Activated naive CD4-positive, alpha-beta T cell treated with anti-CD3 and anti-CD28 coated beads, Interleukin-2, amount 10 ng/mL, durations not matched to agents 7 days and 5 days (primary cell): ENCODE results near the gene PIK3R2.

Experiments used
- CTCF ChIA-PET: fragments of 350-600 bp; sonication (Branson Sonifier 250); formaldehyde crosslinking; loops from one replicate; lab custom pipeline; 2021; ENCODE audit warnings: antibody characterized with exemption; lab: Charles Lee
- DNase-seq: peaks from one replicate; pipeline ENCODE4 v3.0.0-alpha.2; 2020
- H3K27ac Mint-ChIP-seq: one replicate; pipeline ENCODE4 v1.8.0; 2021; ENCODE audit warnings: mild to moderate bottlenecking, moderate library complexity, mixed read lengths
- H3K27me3 Mint-ChIP-seq: one replicate; pipeline ENCODE4 v1.8.0; 2021; ENCODE audit warnings: mild to moderate bottlenecking, mixed read lengths
- H3K36me3 Mint-ChIP-seq: one replicate; pipeline ENCODE4 v1.8.0; 2021; ENCODE audit warnings: mixed read lengths
- H3K4me1 Mint-ChIP-seq: one replicate; pipeline ENCODE4 v1.8.0; 2021; ENCODE audit warnings: mixed read lengths
- H3K4me3 Mint-ChIP-seq: one replicate; pipeline ENCODE4 v1.8.0; 2021; ENCODE audit warnings: mild to moderate bottlenecking, moderate library complexity, mixed read lengths
- H3K9me3 Mint-ChIP-seq: one replicate; pipeline ENCODE4 v1.8.0; 2021; ENCODE audit warnings: mixed read lengths

PIK3R2 gene

DNA sequence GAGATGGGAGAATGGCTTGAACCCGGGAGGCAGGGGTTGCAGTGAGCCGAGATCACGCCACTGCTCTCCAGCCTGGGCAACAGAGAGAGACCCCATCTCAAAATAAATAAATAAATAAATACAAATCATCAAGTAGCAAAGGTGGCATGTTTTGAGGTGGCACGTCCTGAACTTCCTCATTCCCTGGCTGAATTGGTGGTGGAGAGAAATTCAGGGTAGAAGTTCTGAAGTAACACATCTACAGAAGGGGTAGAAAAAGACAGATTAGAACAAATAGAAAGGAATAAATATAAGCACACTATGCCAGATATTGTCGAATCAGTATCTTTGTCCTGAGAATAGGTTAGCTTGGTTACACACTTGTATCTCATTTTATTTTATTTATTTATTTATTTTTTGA is 27.0 kb downstream of the PIK3R2 start:
- CTCF ChIA-PET = interaction anchor here (0.7 kb wide), 1 partner anchor 353 kb away, joined by 4 read pairs; no protein-coding TSS in a partner anchor
- Mint-ChIP-seq H3K27me3 (peaks cover 6% of the 10 kb centered on the region), H3K4me3 (no peak overlapping the region), H3K36me3 (peaks cover 22% of the 10 kb centered on the region), H3K9me3 (no peaks in the 10 kb centered on the region), H3K27ac (no peak overlapping the region), H3K4me1 (peaks cover 6% of the 10 kb centered on the region)
- no peak for DNase-seq

DNA sequence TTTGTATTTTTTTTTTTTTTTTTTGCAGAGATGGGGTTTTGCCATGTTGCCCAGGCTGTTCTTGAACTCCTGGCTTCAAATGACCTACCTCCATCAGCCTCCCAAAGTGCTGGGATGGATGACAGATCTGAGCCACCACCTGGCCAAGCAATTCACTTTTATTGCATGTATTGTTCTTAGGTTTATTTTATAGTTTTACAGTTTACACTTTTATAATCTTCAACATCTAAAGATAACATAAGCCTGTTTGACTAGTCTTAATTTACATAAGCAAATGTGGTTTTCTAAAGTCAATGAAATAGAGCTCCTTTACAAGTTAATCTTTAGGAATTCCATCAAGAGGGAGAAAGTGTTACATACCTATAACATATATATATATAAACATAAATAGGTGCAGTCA is 30.6 kb downstream of the PIK3R2 start:
- no peak overlapping the region for H3K27ac Mint-ChIP-seq
- H3K9me3 Mint-ChIP-seq = no peaks in the 10 kb centered on the region
- peaks cover 3% of the 10 kb centered on the region for H3K36me3 Mint-ChIP-seq
- H3K4me1 Mint-ChIP-seq = no peaks in the 10 kb centered on the region
- no peak overlapping the region for H3K4me3 Mint-ChIP-seq
- peaks cover 12% of the 10 kb centered on the region for H3K27me3 Mint-ChIP-seq
- no peak for DNase-seq
- CTCF ChIA-PET = no interaction called here

DNA sequence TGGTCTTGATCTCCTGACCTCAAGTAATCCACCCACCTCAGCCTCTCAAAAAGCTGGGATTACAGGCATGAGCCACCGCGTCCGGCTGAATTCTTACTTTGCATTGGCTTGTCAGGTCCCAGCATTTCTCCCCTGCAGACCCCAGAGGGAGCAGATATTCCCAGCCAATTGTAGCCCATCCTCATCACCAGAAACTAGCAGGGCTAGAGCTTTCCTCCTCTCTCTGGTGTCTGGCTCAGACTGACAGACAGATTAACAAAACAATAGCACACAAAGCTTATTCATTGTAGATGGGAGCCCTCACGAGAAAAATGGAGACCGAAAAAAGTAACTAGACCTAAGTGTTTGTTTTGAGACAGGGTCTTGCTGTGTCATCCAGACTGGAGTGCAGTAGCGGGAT is 32.6 kb downstream of the PIK3R2 start:
- H3K4me1 Mint-ChIP-seq = no peaks in the 10 kb centered on the region
- H3K36me3 Mint-ChIP-seq = no peaks in the 10 kb centered on the region
- CTCF ChIA-PET = interaction anchor here (0.6 to 1.2 kb wide), 4 partner anchors 69 to 225 kb away, joined by 3 read pairs; no protein-coding TSS in a partner anchor

DNA sequence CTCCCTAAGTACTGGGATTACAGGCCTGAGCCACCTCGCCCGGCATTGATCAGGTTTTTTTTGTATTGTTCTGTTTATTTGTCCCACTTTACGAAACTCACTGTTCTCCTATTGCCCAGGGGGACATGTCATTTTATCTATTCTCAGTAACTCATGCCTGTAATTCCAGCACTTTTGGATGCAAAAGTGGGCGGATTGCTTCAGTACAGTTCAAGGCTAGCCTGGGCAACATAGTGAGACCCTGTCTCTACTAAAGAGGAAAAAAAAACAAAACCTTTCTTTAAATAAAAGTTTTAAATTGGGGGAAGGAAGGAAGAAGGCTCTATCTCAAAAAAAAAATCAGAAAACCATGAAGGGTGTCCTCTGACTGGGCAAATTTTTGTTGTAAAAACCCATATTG is 37.3 kb downstream of the PIK3R2 start:
- Mint-ChIP-seq H3K9me3 (no peaks in the 10 kb centered on the region), H3K27ac (no peak overlapping the region), H3K4me3 (no peak overlapping the region), H3K36me3 (no peaks in the 10 kb centered on the region), H3K4me1 (peaks cover 24% of the 10 kb centered on the region), H3K27me3 (peaks cover 4% of the 10 kb centered on the region)
- DNase-seq = no peak
- CTCF ChIA-PET = interaction anchor here (1.7 kb wide), 1 partner anchor 62 kb away, joined by 10 read pairs; no protein-coding TSS in a partner anchor

More for the DNA sequence above, 32.6 kb downstream of the PIK3R2 start:
- Mint-ChIP-seq H3K27me3 (peaks cover 12% of the 10 kb centered on the region), H3K4me3 (no peak overlapping the region), H3K9me3 (no peaks in the 10 kb centered on the region), H3K27ac (no peak overlapping the region)
- no peak for DNase-seq

DNA sequence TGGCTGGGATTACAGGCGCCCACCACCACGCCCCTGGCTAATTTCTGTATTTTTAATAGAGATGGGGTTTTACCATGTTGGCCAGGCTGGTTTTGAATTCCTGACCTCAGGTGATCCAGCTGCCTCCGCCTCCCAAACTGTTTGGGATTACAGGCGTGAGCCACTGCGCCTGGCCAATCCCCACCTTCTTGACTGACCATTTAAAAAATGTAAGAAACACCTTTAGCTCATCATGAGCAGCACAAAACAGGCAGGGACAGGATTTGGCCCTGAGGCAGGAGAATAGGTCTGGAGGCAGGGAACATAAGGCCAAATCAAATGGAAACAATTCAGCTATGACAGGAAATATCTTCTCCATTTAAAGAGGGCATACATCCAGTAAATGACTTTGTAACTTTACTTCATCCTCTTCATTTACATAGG is 38.7 kb downstream of the PIK3R2 start:
- CTCF ChIA-PET = interaction anchor here (0.7 to 1.7 kb wide), 10 partner anchors 14 to 220 kb away, joined by 3 to 10 read pairs (median 4); partner anchors contain the start of gene IFI30
- H3K9me3 Mint-ChIP-seq = no peaks in the 10 kb centered on the region

DNA sequence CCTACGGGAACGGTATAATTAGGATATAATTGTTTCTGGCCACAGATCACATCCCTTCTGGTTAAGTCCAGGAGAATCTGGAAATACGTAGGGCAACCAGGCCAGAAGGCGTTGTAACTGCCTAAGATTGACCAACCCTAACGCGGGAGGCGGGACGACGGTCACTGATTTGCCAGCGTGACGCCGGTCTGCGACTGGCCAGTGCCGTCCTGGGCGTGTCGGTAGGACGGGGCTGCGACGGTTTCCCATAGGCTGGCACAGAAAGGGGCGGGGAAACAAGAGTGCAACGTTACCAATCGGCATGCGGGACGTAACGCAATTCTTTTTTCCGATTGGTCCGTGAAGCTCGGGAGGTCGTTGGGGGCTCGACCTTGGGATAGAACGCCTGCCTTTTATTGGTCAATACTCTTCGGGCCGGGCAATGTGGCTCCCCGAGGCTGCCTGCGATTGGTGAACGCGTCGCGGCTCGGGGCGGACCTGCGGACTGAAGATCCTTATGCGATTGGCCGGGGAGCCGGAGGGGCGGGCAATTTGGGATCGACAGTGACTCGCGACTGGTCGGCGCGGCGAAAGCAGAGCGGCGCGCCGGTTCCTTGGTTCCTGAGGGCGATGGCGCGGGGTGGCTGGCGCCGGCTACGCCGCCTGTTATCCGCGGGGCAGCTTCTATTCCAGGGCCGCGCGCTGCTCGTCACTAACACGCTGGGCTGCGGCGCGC is 39.9 kb downstream of the PIK3R2 start, which contains the start of gene MPV17L2:
MPV17L2 (plus strand) TSS at position 546 of the 715 bp plus-strand sequence; CDS start at position 610, 64 bp downstream.
- Mint-ChIP-seq H3K36me3 (peaks cover under 1% of the 10 kb centered on the region), H3K4me3 (peak within 1 kb of the TSS; percentile 79), H3K27me3 (no peaks in the 10 kb centered on the region), H3K4me1 (peaks cover 28% of the 10 kb centered on the region), H3K27ac (peak within 1 kb of the TSS; percentile 95), H3K9me3 (no peaks in the 10 kb centered on the region)
- DNase-seq = peak; percentile 99
- CTCF ChIA-PET = interaction anchor here (0.6 to 1.7 kb wide), 8 partner anchors 13 to 261 kb away, joined by 3 to 5 read pairs (median 3); a partner anchor contains a TSS

More for the DNA sequence above, 38.7 kb downstream of the PIK3R2 start:
- H3K4me1 Mint-ChIP-seq = peaks cover 28% of the 10 kb centered on the region
- no peaks in the 10 kb centered on the region for H3K36me3 Mint-ChIP-seq
- H3K4me3 Mint-ChIP-seq = peak overlapping the region; percentile 79
- no peak for DNase-seq
- H3K27me3 Mint-ChIP-seq = no peaks in the 10 kb centered on the region
- H3K27ac Mint-ChIP-seq = peak overlapping the region; percentile 95

DNA sequence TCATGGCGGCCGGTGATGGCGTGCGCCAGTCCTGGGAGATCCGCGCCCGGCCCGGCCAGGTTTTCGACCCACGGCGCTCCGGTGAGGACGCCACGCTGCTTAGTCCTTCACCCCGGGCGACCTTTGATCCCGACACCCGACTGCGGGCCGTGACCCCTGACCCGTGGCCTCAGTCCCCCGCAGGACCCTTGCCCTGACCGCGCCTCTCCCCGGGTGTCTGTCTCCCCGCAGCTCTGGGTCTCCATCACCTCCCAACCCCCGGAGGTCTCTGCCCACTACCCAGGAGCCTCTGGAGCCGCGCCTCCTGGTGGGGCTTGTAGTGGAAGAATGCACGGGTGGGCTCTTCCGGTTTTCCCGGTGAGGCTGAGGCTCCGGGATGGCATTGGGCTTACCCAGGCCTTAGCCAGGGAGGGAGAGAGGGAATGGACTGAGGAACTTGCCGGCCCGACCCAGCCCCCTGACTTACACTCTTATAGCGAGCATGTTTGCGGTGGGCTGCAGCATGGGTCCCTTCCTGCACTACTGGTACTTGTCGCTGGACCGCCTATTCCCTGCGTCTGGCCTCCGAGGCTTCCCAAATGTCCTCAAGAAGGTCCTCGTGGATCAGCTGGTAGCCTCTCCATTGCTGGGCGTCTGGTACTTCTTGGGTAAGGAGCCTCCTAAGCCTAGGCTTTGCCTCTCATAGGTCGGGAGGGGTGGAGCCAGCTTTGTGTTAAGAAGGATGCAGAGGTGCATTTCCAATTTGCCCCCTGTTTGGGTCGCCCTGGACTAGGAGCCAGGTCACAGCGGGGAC is 40.6 kb downstream of the PIK3R2 start:
- Mint-ChIP-seq H3K9me3 (no peaks in the 10 kb centered on the region), H3K4me3 (peak overlapping the region; percentile 79), H3K36me3 (peaks cover 7% of the 10 kb centered on the region), H3K4me1 (peaks cover 28% of the 10 kb centered on the region), H3K27ac (peak overlapping the region; percentile 95), H3K27me3 (no peaks in the 10 kb centered on the region)
- no peak for DNase-seq
- CTCF ChIA-PET = interaction anchor here (0.9 to 1.7 kb wide), 6 partner anchors 14 to 255 kb away, joined by 3 to 5 read pairs (median 3); a partner anchor contains a TSS

DNA sequence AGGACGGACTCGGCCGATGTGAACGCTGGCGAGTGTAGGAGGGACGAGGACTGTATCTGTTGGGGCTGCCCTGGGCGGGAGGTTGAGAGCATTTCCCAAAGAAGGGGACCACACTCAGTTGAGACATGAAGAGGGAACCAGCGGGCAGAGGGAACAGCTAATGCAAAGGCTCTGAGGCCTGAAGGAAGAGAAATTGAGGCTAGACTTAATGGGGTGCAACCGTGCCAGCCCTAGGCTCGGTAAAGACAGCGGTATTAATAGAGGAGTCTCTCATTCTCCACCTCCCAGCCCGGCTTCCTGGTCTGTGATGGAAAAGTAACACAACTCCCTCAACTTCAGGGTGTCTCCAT is 41.2 kb downstream of the PIK3R2 start:
- no peak for DNase-seq
- CTCF ChIA-PET = interaction anchor here (0.9 kb wide), 1 partner anchor 26 kb away, joined by 3 read pairs; no protein-coding TSS in a partner anchor
- H3K27ac Mint-ChIP-seq = peak overlapping the region; percentile 95

DNA sequence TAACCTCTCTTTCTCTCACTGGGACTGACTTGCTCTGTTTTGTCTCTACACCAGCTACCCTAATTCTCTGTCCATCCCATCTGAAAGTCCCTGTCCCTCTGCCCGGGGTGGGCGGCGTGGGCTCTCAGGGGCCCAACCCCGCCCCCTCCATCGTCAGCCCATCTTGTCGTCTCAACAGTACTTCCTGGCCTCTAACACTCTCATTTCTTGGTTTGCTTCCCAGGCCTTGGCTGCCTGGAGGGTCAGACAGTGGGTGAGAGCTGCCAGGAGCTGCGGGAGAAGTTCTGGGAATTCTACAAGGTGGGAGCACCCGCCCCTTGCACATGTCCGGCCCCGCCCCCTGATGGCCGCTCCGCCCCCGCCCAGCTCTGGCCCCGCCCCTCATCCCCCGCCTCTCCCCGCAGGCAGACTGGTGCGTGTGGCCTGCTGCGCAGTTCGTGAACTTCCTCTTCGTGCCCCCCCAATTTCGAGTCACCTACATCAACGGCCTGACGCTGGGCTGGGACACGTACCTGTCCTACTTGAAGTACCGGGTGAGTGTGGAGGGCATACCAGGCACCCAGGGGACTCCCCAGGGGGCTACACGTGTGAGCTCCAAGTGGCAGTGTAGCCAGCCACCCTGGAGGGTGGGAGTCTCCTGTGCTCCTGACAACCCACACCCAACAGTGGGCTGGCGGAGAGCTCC is 41.7 kb downstream of the PIK3R2 start:
- CTCF ChIA-PET = no interaction called here
- Mint-ChIP-seq H3K36me3 (peaks cover 13% of the 10 kb centered on the region), H3K4me3 (peak overlapping the region; percentile 79), H3K4me1 (peaks cover 28% of the 10 kb centered on the region), H3K9me3 (no peaks in the 10 kb centered on the region), H3K27me3 (no peaks in the 10 kb centered on the region), H3K27ac (peak overlapping the region; percentile 65)
- DNase-seq = peak; percentile 48

More for the DNA sequence above, 41.2 kb downstream of the PIK3R2 start:
- H3K9me3 Mint-ChIP-seq = no peaks in the 10 kb centered on the region
- H3K4me3 Mint-ChIP-seq = peak overlapping the region; percentile 79
- no peaks in the 10 kb centered on the region for H3K27me3 Mint-ChIP-seq
- H3K36me3 Mint-ChIP-seq = peaks cover 12% of the 10 kb centered on the region
- peaks cover 28% of the 10 kb centered on the region for H3K4me1 Mint-ChIP-seq

DNA sequence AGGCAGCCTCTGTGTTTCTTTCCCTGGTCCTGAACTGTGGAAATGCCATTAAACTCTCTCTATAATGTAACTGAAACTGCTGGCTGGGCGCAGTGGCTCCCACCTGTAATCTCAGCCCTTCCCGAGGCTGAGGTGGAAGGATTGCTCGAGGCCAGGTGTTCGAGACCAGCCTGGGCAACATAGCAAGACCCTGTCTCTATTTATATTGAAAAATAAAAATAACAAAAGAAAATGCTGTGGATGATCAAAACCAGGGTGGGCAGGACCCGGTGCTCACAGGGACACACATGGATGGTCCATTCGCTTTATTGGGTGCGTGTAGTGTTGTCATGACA is 43.5 kb downstream of the PIK3R2 start:
- no peak overlapping the region for H3K4me3 Mint-ChIP-seq

DNA sequence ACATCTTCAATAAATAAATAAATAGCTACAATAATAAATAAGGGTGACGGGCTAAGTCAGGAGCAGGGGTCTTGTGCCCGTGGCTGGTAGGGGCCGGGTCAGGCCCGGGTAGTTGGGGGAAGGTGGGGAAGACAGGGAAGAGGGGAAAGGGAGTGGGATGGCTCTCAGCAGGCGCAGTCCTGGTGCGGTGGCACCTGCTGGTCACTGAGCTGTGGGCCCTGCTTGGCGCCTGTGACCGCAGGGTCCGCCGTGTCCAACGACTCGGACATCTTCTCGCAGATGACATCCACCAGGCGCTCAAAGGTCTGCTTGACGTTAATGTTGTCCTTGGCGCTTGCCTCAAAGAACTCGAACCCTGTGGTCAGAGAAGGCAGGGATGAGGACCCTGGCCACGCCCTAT is 44.3 kb downstream of the PIK3R2 start:
- Mint-ChIP-seq H3K9me3 (no peaks in the 10 kb centered on the region), H3K36me3 (peaks cover 15% of the 10 kb centered on the region), H3K27me3 (no peaks in the 10 kb centered on the region), H3K27ac (no peak overlapping the region), H3K4me3 (no peak overlapping the region), H3K4me1 (peaks cover 26% of the 10 kb centered on the region)
- DNase-seq = no peak
- CTCF ChIA-PET = interaction anchor here (0.6 to 1.5 kb wide), 3 partner anchors 16 to 142 kb away, joined by 3 to 4 read pairs (median 3); no protein-coding TSS in a partner anchor

More for the DNA sequence above, 43.5 kb downstream of the PIK3R2 start:
- peaks cover 28% of the 10 kb centered on the region for H3K4me1 Mint-ChIP-seq
- H3K27me3 Mint-ChIP-seq = no peaks in the 10 kb centered on the region
- peaks cover 15% of the 10 kb centered on the region for H3K36me3 Mint-ChIP-seq
- DNase-seq = no peak
- H3K27ac Mint-ChIP-seq = no peak overlapping the region
- CTCF ChIA-PET = interaction anchor here (0.6 kb wide), 2 partner anchors 17 to 143 kb away, joined by 3 read pairs; no protein-coding TSS in a partner anchor
- no peaks in the 10 kb centered on the region for H3K9me3 Mint-ChIP-seq

DNA sequence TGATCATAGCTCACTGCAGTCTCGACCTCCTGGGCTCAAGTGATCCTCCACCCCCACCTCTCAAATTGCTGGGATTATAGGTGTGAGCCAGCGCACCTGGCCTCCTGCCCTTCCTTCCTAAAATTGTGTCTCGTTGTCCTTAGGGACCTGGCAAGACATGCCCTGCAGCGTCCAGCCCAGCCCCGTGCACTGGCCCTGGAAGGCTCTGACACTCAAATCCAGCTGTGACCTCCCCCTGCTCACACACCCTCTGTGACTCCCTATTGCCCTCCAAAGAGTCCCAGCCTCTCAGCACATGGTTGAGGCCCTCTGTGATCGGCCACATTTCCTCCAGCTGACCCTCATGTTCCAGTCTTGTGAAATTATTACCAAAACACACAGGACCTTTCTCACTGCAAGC is 45.0 kb downstream of the PIK3R2 start:
- Mint-ChIP-seq H3K4me3 (no peak overlapping the region), H3K27ac (no peak overlapping the region), H3K4me1 (peaks cover 30% of the 10 kb centered on the region), H3K36me3 (peaks cover 15% of the 10 kb centered on the region), H3K9me3 (no peaks in the 10 kb centered on the region), H3K27me3 (no peaks in the 10 kb centered on the region)
- CTCF ChIA-PET = interaction anchor here (1.5 kb wide), 1 partner anchor 128 kb away, joined by 4 read pairs; no protein-coding TSS in a partner anchor
- no peak for DNase-seq

DNA sequence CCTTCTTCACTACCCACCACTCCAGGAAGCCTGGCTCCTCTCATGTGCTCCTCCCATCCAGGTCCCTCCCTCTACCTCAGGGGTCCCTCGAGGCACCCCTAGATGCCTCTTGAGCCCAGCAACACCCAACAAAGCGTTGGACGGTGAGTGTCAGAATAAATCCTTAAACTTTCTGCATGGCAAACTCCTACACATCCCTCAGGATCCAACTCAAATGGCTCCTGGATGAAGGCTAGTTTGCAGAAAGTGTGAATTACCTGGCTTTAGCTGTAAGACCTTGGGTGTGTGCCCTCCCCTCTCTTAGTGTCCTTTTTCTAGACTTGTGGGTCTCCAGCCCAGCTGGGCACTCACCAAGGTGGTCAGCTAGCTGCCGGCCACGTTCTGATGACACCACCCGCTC is 45.4 kb downstream of the PIK3R2 start:
- H3K36me3 Mint-ChIP-seq = peaks cover 15% of the 10 kb centered on the region
- no peak for DNase-seq
- CTCF ChIA-PET = interaction anchor here (1.5 kb wide), 1 partner anchor 128 kb away, joined by 4 read pairs; no protein-coding TSS in a partner anchor
- no peaks in the 10 kb centered on the region for H3K9me3 Mint-ChIP-seq
- H3K4me3 Mint-ChIP-seq = no peak overlapping the region
- peaks cover 31% of the 10 kb centered on the region for H3K4me1 Mint-ChIP-seq
- H3K27ac Mint-ChIP-seq = peak overlapping the region; percentile 30
- no peaks in the 10 kb centered on the region for H3K27me3 Mint-ChIP-seq
